Upper lobe of right lung (tissue), 1 donor: ENCODE measurements around the gene MGAT5B. TPM values are rescaled to one million over a fixed set of nuclear protein-coding genes. Genes with fewer than 3 reads are reported as not detected.

Experiments
- ATAC-seq: fragments of 200-7000 bp; cut with Tn5 transposase; one replicate; pipeline ENCODE4 v1.9.1; 2020; ENCODE audit warnings: mild to moderate bottlenecking, moderate library complexity
- DNase-seq: peaks from one replicate; pipeline ENCODE4 v3.0.0-alpha.2; 2020
- H3K27ac ChIP-seq: fragments of 200-600 bp; one replicate; pipeline ENCODE4 v1.8.0; 2022
- H3K27me3 ChIP-seq: fragments of 200-600 bp; one replicate; pipeline ENCODE4 v1.8.0; 2022; ENCODE audit warnings: mild to moderate bottlenecking
- H3K36me3 ChIP-seq: fragments of 200-600 bp; one replicate; pipeline ENCODE4 v1.8.0; 2022
- H3K4me1 ChIP-seq: fragments of 200-600 bp; one replicate; pipeline ENCODE4 v1.8.0; 2022
- H3K4me3 ChIP-seq: fragments of 200-600 bp; one replicate; pipeline ENCODE4 v1.8.0; 2022; ENCODE audit warnings: mild to moderate bottlenecking
- H3K9me3 ChIP-seq: fragments of 200-600 bp; one replicate; pipeline ENCODE4 v1.8.0; 2022
- intact Hi-C: fragments of 100-400 bp; cut with DNase I; formaldehyde crosslinking; loops from one replicate; pipeline ENCODE4 v1.11.0; 2022
- total RNA-seq: library from RNA; stranded (reverse); fragmentation: NEBNext Ultra II Directional; extraction: Animal tissue kit (Norgen Biotek cat#: 25700); gene quantifications from one replicate; pipeline ENCODE4 v1.2.1, GENCODE V29; 2021
- TF ChIP-seq, protein P1 (sequence below): fragments of 200-600 bp; IDR thresholded peaks from one replicate; pipeline ENCODE4 v1.8.0; 2022; ENCODE audit warnings: antibody characterized with exemption
- donor health status: DM: no; HTN: yes; CAD: no; lungs with severe emphysema.

The MGAT5B gene
- total RNA-seq, 1 donor from 2014 or later = 2.0 TPM

DNA sequence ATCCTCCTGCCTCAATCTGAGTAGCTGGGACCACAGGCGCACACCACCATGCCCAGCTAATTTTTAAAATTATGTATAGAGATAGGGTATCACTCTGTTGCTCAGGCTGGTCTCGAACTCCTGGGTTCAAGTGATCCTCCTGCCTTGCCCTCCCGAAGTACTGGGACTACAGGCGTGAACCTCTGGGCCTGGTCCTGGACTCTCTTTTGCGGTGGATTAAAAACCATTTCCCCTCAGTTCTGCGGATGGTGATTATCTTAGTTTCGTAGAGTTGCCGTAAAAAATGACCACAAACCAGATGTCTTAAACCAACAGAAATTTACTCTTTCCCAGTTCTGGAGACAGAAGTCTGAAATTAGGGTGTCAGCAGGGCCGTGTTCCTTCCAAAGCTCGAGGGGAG is 28.8 kb downstream of the MGAT5B start:
- TF ChIP-seq, protein P1, sequence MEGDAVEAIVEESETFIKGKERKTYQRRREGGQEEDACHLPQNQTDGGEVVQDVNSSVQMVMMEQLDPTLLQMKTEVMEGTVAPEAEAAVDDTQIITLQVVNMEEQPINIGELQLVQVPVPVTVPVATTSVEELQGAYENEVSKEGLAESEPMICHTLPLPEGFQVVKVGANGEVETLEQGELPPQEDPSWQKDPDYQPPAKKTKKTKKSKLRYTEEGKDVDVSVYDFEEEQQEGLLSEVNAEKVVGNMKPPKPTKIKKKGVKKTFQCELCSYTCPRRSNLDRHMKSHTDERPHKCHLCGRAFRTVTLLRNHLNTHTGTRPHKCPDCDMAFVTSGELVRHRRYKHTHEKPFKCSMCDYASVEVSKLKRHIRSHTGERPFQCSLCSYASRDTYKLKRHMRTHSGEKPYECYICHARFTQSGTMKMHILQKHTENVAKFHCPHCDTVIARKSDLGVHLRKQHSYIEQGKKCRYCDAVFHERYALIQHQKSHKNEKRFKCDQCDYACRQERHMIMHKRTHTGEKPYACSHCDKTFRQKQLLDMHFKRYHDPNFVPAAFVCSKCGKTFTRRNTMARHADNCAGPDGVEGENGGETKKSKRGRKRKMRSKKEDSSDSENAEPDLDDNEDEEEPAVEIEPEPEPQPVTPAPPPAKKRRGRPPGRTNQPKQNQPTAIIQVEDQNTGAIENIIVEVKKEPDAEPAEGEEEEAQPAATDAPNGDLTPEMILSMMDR = no peak
- intact Hi-C loops = no loop called here
- Histone ChIP-seq H3K4me1 (no peaks in the 10 kb centered on the region), H3K27ac (no peak overlapping the region), H3K27me3 (no peaks in the 10 kb centered on the region), H3K4me3 (no peak overlapping the region), H3K9me3 (no peaks in the 10 kb centered on the region), H3K36me3 (no peaks in the 10 kb centered on the region)
- ATAC-seq = no peak
- no peak for DNase-seq

GRCh38 chr17:76899414-76899813 is 31.2 kb downstream of the MGAT5B start:
- intact Hi-C loops = no loop called here
- Histone ChIP-seq H3K9me3 (no peaks in the 10 kb centered on the region), H3K36me3 (no peaks in the 10 kb centered on the region)

GRCh38 chr17:76900723-76901122 is 32.5 kb downstream of the MGAT5B start:
- TF ChIP-seq, protein P1 = no peak
- Histone ChIP-seq H3K36me3 (no peaks in the 10 kb centered on the region), H3K4me1 (no peaks in the 10 kb centered on the region), H3K4me3 (no peak overlapping the region), H3K27me3 (peaks cover 5% of the 10 kb centered on the region), H3K27ac (no peak overlapping the region), H3K9me3 (no peaks in the 10 kb centered on the region)
- DNase-seq (no peak), ATAC-seq (no peak)
- intact Hi-C loops = no loop called here

More at GRCh38 chr17:76899414-76899813, 31.2 kb downstream of the MGAT5B start:
- no peaks in the 10 kb centered on the region for H3K4me1 ChIP-seq
- TF ChIP-seq, protein P1 = no peak
- no peak overlapping the region for H3K4me3 ChIP-seq
- no peak for ATAC-seq
- no peak overlapping the region for H3K27ac ChIP-seq
- H3K27me3 ChIP-seq = no peaks in the 10 kb centered on the region
- no peak for DNase-seq

DNA sequence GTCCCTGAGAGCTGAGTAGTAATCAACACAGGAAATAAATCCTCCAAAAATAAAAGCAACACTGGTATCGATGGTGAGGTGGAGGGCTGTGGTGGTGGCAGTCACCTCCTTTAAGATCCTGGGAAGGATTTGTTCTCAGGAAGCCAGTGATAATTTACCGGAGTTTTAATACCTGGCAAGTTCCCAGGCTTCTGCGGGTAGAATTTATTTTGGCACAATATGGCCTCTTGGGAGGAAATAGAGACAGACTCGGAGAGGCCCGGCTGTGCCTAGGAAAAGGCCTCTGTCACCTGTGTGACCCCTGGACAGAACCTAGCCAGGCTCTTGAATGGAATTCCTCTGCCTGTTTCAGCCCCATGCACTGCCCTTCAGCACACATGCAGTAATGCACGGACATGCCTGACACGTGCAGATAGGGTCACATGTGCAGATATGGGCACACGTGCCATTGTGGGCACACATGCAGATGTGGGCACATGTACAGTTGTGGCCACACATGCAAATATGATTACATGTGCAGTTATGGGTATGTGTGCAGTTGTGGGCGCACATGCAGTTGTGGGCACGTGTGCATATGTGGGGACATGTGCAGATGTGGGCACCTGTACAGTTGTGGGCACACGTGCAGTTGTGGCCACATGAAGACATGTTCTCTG is 33.5 kb downstream of the MGAT5B start:
- TF ChIP-seq, protein P1 = no peak
- intact Hi-C loops = no loop called here
- Histone ChIP-seq H3K4me1 (no peaks in the 10 kb centered on the region), H3K4me3 (no peak overlapping the region), H3K36me3 (no peaks in the 10 kb centered on the region), H3K27ac (no peak overlapping the region), H3K27me3 (peaks cover 5% of the 10 kb centered on the region), H3K9me3 (no peaks in the 10 kb centered on the region)
- ATAC-seq (no peak), DNase-seq (no peak)

GRCh38 chr17:76902476-76902875 is 34.3 kb downstream of the MGAT5B start:
- H3K4me3 ChIP-seq = no peak overlapping the region
- intact Hi-C loops = no loop called here
- no peak for DNase-seq
- no peaks in the 10 kb centered on the region for H3K9me3 ChIP-seq
- TF ChIP-seq, protein P1 = no peak
- ATAC-seq = no peak
- peaks cover 5% of the 10 kb centered on the region for H3K27me3 ChIP-seq
- no peaks in the 10 kb centered on the region for H3K4me1 ChIP-seq
- H3K36me3 ChIP-seq = no peaks in the 10 kb centered on the region
- no peak overlapping the region for H3K27ac ChIP-seq

GRCh38 chr17:76903631-76904030 is 35.4 kb downstream of the MGAT5B start:
- Histone ChIP-seq H3K27me3 (peaks cover 5% of the 10 kb centered on the region), H3K36me3 (no peaks in the 10 kb centered on the region), H3K9me3 (no peaks in the 10 kb centered on the region), H3K4me3 (no peak overlapping the region), H3K27ac (no peak overlapping the region), H3K4me1 (no peaks in the 10 kb centered on the region)
- TF ChIP-seq, protein P1 = no peak
- intact Hi-C loops = no loop called here
- ATAC-seq (no peak), DNase-seq (no peak)
